Stimulated activated CD8-positive, alpha-beta memory T cell treated with anti-CD3 and anti-CD28 coated beads, Interleukin-4, amount 100 ng/mL, for 1 hour (primary cell): ENCODE measurements around the gene USP3.
A peak's percentile ranks its signal among the peaks of the same experiment; 100 is the strongest.

ENCODE experiments used
- DNase-seq, 2 donors: peaks; one replicate each; pipeline ENCODE4 v3.0.0-alpha.2; 2020; ENCODE audit warnings: low read depth in 2 of 2, low spot score in 1 of 2

Gene USP3

DNA sequence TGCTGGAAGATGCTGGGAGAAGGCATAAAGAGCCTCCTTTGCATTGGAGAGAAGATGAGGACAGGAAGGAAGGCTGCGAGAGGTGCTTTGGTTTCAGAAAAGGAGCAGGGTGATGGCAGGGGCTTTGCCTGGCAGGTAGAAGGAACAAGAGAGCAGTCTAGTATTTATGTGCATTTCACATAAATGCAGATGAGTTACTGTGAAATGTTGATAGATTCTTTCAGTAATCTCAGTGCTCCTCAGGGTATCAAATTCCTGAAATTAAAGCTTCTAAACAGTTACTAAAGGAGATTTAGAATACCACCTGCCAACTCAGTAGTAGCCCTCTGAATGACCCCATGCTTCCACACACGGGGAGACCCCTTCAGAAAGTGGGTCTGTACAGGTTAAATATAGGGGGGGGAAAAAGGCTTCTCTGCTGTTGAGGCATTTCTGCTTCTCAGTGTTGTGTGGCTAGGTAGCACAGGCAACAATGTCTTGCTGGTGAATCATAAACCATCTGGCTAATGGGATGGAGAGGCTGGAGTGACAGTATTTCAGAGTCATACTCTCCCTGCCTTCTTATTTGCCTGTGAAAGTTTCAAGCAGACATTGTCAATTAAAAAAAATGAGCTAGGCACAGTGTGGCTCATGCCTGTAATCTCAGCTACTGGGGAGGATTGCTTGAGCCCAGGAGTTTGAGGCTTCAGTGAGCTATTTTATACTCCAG is 78.5 kb downstream of the USP3 start:
- no peak for DNase-seq

DNA sequence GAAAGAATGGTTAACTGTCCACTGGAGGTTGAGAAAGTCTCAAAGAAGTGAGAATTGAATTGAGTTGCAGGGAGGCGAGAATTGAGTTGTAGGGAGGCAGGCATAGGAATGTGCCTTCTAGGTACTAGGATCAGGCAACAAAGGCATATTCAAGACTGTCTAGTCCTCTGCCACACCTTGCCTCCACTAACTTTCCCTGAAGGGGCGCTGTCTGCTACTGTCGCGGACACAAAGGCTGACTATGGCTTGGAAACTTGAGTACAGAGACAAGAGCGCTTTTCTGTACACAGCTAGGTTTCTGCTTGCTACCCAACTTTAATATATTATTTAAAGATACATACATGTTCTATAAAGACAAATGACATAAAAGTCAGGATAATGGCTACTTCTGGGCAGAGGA is 82.4 kb downstream of the USP3 start:
- no peak for DNase-seq

DNA sequence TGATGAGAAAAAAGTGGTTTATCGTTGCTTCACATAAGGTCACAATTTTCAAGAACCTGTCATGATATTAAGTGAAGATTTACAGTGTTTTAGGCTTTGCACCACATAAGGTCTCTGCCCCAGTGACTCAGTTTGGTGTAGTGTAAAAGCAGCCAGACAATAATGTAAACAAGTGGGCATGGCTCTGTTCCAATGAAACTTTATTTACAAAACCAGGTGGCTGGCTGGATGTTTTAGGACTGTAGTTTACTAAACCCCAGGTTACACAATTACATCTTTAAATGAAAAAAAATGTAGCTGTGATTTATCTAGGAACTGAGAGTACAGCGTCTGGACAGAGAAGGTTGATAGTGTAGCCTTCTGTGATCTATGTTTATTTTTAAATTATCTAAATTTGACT is 83.1 kb downstream of the USP3 start:
- DNase-seq, result no peak

DNA sequence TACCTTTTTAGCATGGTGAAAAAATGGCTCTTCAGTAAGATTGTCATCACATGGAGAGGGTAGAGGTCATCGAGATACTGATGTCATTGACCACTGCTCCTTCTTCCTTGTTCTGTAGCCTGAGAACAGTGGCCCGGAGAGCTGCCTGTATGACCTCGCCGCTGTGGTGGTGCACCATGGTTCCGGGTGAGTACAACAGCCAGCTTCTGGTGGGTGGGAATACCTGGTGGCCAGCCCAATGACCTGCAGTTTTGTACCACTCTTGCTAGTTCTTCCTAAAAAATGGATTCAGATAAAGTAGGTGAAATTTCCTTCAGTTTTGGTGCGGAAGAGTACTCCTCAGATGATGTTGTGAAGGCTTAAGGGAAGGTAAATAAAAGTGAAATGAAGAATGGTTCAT is 84.4 kb downstream of the USP3 start:
- no peak for DNase-seq

DNA sequence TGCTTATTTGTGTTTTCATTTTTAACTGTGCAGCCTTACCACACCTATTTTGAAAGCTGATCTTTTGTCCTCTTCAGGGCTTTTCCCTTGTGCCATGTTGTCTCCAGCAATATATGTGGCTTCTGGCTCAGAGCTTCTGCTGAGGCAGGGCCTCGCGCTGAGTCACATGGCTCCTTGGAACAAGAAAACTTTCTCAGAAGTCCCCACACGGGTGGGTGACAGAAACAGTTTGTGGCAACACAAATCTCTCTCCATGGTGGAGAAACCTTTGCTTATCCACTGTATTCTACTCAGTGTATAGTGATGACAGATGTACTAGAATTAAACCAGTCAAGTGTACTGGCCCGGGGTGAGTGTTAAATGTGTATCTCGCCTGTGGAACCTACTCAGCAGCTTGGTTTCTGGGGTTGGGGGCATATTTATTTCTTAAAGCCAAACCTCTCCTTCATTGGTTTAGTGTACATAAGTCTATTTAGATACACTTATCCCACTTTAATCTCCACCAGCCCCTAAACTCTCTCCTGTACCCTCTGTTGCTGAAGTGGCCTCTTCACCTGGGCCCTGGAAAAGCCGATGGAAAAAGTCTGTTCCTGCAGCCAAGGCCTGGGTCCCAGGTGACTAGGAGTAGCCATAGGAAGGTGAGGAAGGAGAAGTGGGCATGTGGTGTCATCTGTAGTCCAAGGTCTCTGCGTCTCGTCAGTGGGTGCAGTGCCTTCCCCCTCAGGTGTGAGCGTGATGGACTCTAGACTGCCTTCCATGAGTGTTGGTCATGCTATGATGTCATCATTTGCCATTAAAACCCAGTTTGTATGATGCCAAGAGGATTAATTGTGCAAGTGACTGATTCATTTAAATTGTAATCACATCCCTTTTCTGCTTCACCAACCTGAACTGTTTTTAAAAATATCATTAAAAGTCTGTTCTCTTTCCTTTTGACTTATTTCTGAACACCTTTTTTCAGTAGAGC is 89.6 kb downstream of the USP3 start:
- DNase-seq, result no peak

DNA sequence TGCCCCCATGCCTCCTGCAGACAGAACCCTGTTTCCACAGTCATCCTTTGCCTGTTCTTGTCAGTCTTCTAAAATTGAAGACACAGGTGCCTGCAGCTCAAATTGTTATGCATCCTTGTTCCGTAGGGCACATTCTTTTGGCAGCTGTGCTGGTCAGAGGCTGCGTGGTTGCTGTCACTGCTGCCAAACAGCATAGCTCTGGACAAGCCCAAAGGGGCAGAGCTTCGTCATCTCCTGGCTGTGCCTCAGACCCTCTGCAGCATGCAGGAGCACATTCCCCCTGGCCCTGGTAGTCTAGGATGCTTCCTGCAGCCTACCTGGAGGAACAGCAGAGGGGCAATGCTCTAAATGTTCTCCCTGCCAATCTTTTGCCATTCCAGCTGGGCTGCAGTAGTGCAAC is 90.7 kb downstream of the USP3 start:
- no peak for DNase-seq

DNA sequence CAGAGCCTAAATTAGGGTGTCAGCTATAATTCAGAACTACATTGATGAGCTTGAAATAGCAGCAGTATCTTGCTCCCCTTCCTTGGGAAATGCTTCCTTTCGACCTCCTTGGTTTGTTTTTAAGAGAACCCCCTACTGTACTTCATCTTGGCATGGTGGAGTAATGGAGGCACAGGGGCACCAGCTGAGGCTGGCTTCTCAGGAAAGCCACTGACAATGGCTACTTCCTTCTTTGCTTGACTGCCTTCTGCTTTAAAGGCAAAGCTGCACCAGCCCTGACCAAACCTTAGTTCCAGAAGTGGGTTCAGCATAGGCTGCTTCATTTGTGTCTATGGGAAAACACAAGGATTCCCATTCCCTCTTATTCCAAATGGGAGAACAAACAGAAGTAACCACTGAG is 91.3 kb downstream of the USP3 start:
- no peak for DNase-seq

DNA sequence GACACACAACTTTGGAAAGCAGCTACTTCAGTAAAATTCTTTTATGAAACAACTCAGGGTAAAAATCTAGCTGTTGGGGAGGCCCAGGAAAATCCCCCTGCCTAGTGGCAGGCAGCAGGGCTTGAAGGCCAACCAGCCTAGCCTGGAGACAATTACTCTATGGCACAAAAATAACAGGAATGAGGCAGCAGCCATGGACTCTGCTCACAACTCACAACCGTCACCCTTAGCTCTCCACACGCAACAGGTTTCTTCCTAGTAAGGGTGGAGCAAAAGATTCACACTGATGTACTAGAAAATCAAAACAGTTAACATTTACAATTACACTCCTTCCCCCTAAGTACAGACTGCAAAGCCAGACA is 92.3 kb downstream of the USP3 start:
- no peak for DNase-seq

DNA sequence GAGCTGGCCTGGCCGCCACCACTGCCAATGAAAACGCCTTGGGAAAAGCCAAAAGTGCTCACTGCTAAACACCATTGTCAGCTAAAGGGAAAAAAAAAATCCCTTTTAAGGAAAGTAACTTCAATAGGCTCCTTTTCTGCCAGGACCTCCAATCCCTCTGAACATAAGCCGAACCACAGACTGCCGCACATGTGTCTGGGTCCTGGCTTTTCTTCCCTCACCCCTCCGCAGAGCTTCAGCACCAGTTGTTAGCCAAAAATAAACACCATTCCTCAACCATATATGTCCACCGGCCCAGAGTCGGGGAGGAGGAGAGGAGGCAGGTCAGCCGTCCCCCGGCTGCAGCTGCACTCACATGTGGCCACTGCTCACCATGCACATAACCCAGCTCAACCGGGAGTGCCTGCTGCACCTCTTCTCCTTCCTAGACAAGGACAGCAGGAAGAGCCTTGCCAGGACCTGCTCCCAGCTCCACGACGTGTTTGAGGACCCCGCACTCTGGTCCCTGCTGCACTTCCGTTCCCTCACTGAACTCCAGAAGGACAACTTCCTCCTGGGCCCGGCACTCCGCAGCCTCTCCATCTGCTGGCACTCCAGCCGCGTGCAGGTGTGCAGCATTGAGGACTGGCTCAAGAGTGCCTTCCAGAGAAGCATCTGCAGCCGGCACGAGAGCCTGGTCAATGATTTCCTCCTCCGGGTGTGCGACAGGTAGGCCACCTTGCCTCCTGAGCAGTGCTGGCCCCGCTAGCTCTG is 92.8 kb downstream of the USP3 start, which contains the start of gene FBXL22:
Gene FBXL22 (plus strand): TSS at position 350 of the 753 bp plus-strand sequence. CDS start 6 bp downstream, at position 356.
- DNase-seq, result no peak

DNA sequence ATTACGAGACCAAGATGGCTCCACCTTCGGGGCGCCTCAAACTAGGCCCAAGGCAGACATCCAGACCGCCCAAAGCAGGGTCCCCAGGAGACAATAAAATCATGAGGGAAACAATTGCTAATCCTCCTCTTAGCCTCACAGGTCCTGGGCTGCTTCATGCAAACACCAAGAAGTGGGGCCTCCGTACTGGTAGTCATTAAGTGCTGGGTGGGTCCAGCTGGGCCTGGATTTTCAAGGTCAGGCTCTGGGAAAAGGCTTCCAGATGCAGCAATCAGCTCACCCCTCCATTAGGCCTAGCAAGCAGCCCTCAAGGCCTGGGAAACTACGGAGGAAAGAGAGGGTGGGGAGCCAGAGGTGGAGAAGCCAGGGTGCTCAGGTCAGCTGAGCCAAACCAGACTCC is 93.4 kb downstream of the USP3 start:
- DNase-seq, result no peak

DNA sequence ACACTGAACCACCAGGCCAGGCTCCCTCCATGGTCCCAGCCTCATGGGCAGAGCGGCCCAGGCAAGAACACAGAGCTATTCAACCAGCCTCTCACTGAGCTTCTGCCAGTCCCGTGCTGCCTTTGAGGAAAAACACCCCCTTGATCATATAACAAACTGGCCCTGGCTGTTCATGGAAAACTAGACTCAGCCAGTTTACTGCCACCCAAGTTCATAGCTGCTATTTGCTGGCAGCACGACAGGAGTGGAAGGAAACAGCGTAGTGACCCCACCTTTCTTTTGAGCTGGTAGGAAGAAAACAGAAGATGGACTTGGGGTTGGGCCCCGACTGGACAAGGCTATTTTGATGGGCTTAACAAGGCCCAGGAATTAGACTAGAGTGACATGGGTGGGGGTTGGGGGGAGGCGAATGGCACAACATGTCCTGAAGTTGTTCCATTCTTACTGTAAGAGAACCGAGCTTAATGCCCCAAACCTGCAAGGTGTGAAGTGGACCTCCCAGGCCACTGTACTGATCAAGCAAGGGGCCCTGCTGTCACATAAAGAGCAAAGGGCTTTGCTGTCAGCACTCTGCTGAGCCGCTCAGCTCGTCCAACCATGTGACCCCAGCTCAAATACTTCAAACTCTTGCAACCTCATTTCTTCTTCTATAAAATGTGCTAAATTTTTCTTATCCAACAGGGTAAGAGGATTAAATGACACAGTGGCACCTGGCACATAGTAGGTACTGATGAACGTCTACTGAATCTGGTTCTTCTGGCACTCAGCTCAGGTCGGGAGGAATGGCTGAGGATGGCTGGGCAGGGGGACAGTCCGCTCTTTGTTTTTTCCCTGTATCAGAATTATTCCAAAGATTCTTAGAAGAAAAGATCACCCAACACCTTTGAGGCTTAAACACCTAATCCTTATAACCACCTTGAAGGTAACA is 94.3 kb downstream of the USP3 start:
- DNase-seq, result no peak

DNA sequence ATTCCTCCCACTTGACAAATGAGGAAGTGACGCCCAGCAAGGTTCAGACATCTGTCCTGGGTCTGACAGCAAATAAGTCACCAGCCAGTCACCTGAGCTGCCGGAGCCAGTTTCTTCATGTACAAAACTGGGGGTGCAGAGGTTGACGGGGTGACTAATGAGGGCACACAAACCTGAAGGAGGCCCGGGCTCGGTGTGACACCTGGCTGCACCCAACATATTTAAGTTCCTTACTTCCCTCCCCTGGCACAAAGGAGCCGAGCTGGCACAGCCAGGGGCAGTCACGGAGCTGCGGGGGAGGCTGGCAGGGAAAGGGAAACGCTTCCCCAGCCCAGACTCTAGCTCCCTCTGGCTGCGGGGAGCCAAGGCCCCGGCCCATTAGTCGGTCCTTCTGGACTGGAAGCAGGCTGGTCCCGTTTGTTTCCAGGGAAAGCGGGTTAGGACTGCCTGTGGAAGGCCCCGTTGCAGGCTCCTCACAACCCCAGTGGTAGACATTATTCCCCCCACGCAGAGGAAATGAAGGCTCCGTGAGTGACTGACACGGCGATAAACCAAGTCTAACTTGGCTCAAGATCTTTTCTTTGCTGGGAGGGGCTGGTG is 95.1 kb downstream of the USP3 start:
- no peak for DNase-seq

DNA sequence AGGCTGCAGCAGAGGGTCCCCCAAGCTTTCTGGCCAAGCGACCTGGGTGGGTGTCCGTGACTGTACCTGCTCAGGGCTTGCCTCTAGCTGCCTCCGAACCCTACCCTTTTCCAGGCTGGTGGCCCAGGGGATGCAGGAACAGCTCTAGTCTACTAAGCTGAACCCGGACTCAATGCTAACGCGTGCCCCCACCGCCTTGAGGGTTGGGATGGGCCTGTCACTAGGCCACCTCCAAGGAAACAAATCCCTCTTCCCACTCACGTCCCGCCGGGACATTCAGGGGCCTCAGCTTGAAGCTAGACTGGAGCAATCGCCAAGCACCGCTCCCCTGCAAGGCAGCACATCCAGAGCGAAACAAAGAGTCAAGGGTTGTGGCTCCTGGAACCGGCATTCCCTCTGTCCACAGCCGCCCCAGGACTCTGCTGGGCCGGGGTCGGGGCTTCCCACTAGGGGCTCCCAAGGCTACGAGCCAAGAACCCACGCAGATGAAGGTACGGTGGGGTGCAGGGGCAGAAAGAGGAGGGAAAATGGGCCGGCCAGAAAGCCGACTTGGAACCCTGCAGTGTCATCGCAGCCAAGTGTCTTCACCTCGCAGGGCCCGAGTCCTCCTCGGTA is 95.7 kb downstream of the USP3 start:
- no peak for DNase-seq

DNA sequence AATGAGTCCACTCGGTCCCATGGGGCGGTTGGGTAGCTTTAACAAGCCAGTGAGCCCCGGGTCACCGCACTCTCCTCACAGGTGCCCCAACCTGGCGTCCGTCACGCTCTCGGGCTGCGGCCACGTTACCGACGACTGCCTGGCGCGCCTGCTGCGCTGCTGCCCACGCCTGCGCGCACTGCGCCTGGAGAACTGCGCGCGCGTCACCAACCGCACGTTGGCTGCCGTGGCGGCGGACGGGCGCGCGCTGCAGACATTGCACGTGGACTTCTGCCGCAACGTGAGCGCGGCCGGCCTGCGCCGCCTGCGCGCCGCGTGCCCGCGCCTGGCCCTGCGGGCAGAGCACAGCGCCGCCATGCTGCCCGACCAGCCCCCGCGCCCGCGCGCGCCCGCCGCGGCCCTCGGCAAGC is 96.2 kb downstream of the USP3 start:
- peak; percentile 66 to 78 for DNase-seq

DNA sequence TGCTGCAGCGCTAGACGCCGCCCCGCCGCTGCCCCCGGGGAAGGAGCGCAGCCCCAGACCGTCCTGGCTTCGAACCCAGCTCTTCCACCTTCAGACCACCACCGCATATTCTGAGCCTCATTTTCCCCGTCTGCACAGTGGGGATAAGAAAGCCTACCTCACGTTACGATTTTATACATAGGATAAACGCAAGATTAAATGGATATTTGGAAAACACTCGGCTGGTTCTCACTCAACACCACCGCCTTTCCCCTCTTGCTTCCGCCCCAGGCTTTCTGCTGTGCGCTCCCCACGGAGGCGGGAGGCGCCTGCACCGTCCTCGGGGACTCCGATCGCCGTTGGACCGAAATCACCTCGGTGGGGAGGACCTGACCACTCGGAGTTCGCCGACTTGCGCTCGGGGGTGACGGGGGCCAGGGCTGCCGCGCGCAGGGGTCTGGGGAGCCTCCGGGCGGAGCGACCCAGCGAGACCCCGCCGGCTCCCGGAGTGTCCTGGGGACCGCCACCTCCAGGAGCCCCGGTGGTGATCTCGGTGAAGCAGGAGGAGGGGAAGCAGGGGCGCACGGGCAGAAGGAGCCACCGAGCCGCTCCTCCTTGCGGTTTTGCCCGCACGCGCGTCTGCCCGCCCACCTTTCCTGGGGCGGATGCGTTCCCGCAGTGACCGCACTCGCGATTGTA is 96.8 kb downstream of the USP3 start:
- no peak for DNase-seq

DNA sequence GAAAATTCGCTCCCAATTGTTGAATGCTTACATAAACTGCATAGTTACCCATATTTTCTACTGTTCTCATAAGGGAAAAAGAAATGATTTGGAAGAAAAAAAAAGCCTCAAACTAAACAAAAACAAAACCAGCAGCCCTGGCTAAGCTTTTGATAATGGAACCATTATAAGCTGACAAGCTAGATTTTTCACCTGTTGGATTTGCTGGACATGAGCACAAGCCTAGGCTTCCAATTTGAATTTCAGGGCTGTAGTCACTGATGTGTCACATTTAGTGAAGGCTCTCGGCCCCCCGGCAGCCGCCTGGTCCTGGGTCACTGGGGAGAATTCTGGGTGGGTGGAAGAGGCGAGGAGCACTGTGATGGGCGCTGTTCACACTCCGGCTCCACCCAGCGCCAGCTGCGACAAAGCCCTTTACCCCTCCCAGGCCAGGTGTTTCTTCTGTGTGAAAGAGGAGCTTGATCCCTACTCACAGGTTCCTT is 97.4 kb downstream of the USP3 start:
- no peak for DNase-seq

DNA sequence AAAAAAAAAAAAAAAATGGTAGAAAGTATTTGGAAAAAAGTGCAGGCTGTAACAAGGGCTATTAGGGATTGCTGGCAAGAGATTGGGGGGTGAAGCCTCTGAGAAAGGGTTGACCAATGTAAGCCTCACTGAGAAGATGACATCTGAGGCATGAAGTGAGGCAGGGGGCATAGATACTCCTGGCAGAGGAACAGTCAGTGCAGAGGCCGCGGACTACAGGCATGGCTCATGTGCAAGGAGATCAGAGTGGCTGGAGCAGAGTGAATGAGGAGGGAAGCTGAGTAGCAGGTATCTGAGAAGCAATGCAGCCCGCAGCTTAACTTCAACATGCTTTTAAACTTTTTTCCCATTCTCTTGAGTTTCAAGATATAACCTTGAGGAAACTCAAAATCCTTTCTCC is 98.2 kb downstream of the USP3 start:
- DNase-seq, result no peak

DNA sequence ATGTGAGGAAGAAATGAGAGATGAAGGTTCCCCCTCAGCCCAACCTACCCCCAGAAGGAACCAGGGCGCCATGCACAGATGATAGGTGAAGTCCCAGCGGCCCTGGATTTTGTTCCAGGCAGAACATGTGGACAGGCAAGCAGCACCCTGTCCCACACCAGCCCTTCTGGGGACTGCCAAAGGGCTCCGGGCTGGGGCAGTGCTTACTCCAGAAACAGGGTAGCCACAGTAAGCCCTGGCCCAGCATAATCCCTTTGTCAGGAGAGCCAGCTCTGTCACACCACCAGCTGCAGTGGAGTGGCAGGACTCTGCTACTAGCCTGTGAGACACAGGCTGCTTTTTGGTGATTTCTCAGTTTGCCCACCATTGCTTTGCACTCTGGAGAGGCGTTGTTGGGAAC is 99.1 kb downstream of the USP3 start:
- DNase-seq, result no peak

DNA sequence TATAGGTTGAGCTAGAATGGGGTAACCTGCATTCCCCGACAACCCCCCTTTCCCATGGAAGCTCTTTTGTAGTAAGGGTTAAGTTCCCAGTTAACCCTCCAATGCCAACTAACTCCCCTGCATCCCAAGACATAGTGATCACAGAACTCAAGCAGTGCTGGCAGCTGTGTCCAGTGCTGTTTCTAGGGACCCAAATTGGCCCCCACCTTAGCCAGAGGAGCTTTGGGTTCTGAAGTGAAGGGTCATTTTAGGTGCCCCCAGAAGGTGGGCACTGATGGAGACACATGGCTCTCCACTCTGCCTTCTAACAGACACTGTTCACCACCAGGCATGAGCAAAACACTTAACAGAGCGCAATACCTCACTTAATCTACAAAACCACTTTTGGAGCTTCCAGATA is 99.9 kb downstream of the USP3 start:
- no peak for DNase-seq
